Adrenal gland (tissue), 5 donors: ENCODE results near the gene CFAP47.

Experiments
- CTCF ChIP-seq, 6 experiments: fragments of 450-650 bp in 4 of 6; fragments of 200-600 bp in 2 of 6; sonication (generic) in 1 of 6; IDR thresholded peaks; 1 replicate in 5 of 6; 2 replicates in 1 of 6; pipeline versions ENCODE4 v1.5.1 to v1.8.0; 2016 to 2021; ENCODE audit warnings: antibody characterized with exemption in 6 of 6, mild to moderate bottlenecking in 2 of 6, moderate library complexity in 1 of 6
- POLR2A ChIP-seq, 2 donors: fragments of 450-650 bp; IDR thresholded peaks; one replicate each; pipeline ENCODE4 v1.6.1; 2017; ENCODE audit warnings: antibody characterized with exemption in 2 of 2, mild to moderate bottlenecking in 2 of 2, moderate library complexity in 1 of 2
- donor health status: DM: no; HTN: no; CAD: no.

- no peak for TF ChIP-seq POLR2A (IDR thresholded peaks at IDR 0.05)
- no peak for TF ChIP-seq CTCF (IDR thresholded peaks at IDR 0.05)
Measured at GRCh38 chrX:35886135-35886534, 33.4 kb upstream of the CFAP47 start.
